Measurements from ENCODE around the gene CEP120.
"Not testable (repeated sequence)": the region's sequence is repeated elsewhere in the genome, so short reads cannot be mapped to it uniquely, and the experiment has no call there.

Gene CEP120

DNA sequence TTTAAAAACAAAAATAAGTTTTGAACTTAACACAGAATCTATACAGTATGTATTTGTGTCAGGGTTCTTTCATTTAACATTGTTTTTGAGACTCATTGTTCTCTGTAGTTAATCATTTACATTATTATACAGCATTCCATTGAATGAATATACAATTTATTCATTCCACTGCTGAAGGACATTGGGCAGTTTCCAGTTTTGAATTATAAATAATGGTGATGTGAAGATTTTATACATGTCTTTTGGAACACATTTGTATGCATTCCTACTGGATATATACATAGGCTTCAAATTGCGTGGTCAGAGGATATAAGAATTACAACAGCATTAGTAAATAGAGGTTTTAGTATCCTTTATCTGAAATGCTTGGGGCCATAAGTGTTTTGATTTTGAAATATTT lies 72.0 kb downstream of the CEP120 start:
- FAIRE-seq, result no peak
- no peak for DNase-seq (ENCODE audit: insufficient read length, low spot score)
- TF ChIP-seq POLR2A (IDR thresholded peaks at IDR 0.05; ENCODE audit: low read depth, low read length), result no peak

DNA sequence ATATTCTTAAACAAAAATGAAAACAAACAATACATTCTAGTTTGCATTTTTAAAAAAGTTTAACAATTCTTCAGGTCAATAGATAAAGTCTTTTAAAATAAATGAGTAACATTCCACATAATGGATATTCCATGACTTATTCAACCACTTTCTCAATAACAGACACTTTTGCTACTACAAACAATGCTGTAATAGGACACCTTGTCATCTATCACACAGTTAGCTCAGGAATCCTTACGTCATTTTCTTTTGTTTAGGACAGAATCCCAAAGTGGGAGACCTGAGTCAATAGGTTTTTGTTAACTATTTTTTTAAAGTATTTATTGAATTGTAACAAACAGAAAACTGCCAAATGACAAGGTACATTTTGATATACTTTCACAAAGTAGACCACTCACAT lies 72.5 kb downstream of the CEP120 start:
- TF ChIP-seq POLR2A (IDR thresholded peaks at IDR 0.05; ENCODE audit: low read depth, low read length), result no peak
- DNase-seq (ENCODE audit: insufficient read length, low spot score) (no peak), FAIRE-seq (no peak)

DNA sequence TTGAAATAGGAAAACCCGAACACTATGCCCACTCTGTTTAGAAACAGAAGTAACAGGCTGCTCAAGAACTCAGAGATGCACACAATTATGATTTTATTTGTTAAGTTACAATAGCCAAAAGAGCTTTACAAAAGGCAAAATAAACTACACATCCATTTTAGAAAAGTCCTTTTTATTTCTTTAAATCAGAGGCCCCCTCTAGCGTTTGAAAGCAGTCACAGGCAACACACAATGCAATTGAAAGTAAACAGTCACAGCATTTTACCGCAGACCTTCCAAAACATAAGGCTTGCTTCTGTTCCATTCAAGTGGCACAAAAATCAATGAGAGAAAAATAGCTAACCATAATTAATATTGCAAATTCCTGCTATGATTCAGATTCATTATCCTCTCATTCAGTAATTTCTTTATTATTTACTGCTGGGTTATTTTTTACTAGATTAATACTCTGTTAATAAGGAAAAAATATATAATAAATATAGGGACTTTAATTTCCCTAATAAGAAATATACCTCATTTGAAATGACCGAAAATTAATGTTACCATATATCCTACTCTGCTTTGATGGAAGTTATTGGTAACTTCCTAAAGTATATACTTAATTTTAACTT lies 78.3 kb downstream of the CEP120 start:
- no peak for DNase-seq (ENCODE audit: insufficient read length, low spot score)
- peak; percentile 45 for FAIRE-seq
- TF ChIP-seq POLR2A (IDR thresholded peaks at IDR 0.05; ENCODE audit: low read depth, low read length), result no peak

DNA sequence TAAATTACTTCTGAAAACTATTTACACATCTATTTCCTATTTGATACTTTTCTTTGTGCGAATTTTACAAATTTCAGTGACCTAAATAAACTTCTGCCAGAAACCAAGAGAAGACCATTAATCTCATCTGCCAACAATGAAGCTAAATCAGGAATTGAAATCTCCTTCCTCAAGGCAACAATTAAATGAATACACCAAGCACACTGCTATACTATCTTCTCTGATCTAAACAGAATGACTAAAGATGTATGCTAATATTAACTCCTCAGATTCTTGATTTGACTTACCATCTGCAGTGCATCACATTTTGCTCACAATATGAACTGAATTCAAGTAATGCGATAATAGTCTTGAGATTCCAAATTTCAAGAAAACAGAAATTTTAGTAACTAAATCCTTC lies 82.3 kb downstream of the CEP120 start:
- no peak for TF ChIP-seq POLR2A (IDR thresholded peaks at IDR 0.05; ENCODE audit: low read depth, low read length)
- DNase-seq (ENCODE audit: insufficient read length, low spot score) (no peak), FAIRE-seq (no peak)

DNA sequence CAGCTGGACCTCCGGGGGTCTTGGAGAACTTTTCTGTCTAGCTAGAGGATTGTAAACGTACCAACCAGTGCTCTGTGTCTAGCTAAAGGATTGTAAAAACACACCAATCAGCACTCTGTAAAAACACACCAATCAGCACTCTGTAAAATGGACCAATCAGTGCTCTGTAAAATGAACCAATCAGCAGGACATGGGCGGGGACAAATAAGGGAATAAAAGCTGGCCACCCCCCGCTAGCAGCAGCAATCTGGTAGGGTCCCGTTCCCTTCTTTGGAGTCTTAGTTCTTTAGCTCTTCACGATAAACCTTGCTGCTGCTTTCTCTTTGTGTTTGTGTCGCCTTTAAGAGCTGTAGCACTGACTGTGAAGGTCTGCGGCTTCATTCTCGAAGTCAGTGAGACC lies 114.8 kb downstream of the CEP120 start:
- not testable (repeated sequence) for FAIRE-seq; DNase-seq (ENCODE audit: insufficient read length, low spot score)

DNA sequence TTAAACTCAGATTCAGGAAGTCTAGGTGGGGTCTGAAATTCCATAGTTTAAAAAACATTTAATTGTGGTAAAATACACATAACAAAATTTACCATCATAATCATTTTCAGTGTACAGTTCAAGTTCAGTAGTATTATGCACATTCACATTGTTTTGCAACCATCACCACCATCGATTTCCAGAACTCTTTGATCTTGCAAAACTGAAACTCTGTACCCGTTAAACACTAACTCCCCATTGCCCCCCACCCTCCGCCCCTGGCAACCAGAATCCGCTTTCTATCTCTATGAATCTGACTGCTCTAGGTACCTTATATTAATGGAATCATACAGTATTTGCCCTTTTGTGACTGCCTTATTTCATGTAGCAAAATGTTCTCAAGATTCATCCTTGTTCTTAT lies 117.5 kb downstream of the CEP120 start:
- DNase-seq (ENCODE audit: insufficient read length, low spot score) (no peak), FAIRE-seq (no peak)
- TF ChIP-seq POLR2A (IDR thresholded peaks at IDR 0.05; ENCODE audit: low read depth, low read length), result no peak

DNA sequence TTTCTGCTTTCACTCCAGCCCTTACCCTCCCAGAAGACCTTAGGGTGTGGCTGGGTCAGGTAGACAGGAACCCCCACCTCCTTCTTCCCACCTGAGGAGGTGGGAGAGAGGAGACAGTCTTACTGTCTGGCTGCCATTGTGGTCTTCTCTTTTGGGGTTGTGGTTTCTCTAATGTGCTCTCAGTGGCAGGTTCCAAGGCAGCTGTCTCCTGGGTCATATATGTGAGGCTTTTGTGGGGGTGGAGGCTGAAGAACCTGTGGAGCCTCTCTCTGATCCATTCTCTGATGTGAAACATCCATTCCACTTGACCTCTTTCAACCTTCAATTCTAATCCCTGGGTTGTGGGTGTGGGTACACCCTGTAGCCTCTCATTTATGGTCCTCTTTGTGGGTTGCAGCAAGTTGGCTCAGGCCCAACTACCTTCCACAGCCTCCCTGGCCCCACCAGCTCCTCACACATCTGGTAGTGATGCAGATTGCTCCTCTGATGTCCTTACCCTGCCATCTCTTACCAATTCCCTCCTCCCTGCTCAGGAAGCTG lies 118.4 kb downstream of the CEP120 start:
- FAIRE-seq, result no peak
- no peak for TF ChIP-seq POLR2A (IDR thresholded peaks at IDR 0.05; ENCODE audit: low read depth, low read length)
- no peak for DNase-seq (ENCODE audit: insufficient read length, low spot score)

DNA sequence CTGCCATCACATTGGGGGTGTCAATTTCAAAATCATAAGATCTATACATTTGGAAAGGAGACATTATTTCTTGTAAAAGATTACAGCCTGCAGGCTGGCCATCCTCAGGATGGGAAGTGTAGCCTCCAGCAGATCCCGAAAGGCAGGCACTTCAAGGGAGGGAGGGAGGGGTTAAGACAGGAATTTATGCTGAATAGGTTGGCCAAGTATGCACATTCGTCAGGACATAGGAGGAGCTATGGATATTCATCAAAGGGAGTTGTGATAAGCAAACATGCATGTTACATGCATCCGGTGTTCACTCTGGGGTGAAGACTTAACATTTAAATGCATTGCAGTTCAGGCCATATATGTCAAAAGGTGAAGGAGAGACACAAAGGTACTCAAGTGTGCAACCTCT lies 119.4 kb downstream of the CEP120 start:
- no peak for TF ChIP-seq POLR2A (IDR thresholded peaks at IDR 0.05; ENCODE audit: low read depth, low read length)
- no peak for DNase-seq (ENCODE audit: insufficient read length, low spot score)
- FAIRE-seq, result no peak

DNA sequence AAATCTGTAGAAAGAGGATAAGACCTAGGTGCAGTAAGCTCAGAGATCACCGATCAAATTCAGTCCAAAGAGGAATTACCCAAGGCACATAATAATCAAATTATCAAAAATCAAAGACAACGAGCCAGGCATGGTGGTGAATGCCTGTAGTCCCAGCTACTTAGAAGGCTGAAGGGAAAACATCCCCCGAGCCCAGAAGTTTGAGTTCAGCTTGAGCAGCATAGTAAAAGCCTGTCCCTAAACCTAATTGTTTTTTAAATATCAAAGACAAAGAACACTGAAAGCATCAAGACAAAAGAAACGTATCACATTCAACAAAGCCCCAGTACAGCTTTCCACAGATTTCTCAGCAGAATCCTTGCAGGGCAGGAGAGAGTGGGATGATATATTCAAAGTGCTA lies 122.9 kb downstream of the CEP120 start:
- DNase-seq (ENCODE audit: insufficient read length, low spot score) (no peak), FAIRE-seq (no peak)
- no peak for TF ChIP-seq POLR2A (IDR thresholded peaks at IDR 0.05; ENCODE audit: low read depth, low read length)

DNA sequence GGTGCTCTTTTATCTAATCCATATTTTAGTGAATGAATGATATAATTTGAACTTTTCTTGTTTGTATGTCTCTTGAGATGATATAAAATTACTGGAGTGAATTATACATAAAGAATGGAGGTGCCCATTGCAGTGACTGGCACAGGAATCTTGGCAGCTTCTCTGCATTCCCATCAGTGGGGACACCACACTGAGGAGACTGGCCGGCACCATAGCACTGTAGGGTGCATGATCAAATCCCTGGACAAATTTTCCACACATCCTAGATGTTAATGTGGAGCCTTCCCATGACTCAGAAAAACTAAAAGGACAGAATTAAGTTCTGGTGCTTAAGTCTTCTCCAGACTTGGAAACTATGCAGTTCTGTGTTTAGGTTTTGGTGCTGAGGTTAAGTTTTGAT lies 124.1 kb downstream of the CEP120 start:
- no peak for TF ChIP-seq POLR2A (IDR thresholded peaks at IDR 0.05; ENCODE audit: low read depth, low read length)
- DNase-seq (ENCODE audit: insufficient read length, low spot score) (no peak), FAIRE-seq (no peak)

DNA sequence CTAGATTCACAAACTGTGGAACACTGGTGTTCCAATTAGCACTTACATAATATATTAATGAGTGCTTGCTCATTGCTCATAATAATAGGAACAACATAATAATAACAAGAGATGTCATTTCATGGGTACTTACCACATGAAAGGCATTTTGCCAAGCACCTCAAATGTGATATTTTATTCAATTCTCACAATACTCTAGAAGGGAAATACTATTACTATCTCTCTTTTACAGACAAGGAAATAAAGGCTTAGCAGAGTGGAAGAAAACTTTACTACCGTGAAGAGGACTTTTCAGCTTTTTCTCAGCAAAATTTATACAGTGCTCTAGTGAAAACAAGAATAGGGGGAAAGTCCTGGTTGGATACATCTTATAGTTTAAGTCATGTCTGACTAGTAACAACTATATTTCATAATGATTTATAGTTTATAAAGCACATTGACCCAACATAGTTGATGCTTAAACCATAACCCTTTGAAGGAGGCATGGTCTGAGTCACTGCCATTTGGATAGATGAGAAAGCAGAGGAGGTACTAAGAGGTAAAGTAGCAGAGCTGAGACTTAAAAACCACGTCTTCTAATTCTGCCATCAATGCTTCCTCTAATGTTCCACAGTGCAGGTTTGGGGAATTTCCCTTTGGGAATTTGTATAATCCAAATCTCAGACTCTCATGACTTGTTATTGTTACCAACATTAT lies 124.7 kb downstream of the CEP120 start:
- TF ChIP-seq POLR2A (IDR thresholded peaks at IDR 0.05; ENCODE audit: low read depth, low read length), result no peak
- DNase-seq (ENCODE audit: insufficient read length, low spot score), result no peak
- no peak for FAIRE-seq

DNA sequence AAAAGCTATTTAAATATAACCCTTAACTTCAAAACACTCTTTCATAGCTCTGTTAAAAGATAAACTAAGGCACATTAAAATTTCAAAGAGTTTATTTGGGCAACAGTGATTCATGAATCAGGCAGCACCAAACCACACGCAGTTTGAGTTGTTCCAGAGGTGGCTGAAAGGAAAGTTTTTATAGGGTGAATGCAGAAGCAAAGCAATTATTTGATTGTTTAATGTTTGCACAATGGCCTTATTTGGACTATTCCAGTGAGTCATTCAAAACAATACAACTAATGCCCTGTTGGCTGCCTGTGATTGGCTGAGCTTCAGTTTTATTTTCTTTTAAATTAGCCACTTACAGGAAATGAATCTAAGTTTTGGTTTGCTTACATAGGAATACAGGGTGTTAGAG lies 125.3 kb downstream of the CEP120 start:
- FAIRE-seq (no peak), DNase-seq (ENCODE audit: insufficient read length, low spot score) (no peak)
- TF ChIP-seq POLR2A (IDR thresholded peaks at IDR 0.05; ENCODE audit: low read depth, low read length), result no peak

DNA sequence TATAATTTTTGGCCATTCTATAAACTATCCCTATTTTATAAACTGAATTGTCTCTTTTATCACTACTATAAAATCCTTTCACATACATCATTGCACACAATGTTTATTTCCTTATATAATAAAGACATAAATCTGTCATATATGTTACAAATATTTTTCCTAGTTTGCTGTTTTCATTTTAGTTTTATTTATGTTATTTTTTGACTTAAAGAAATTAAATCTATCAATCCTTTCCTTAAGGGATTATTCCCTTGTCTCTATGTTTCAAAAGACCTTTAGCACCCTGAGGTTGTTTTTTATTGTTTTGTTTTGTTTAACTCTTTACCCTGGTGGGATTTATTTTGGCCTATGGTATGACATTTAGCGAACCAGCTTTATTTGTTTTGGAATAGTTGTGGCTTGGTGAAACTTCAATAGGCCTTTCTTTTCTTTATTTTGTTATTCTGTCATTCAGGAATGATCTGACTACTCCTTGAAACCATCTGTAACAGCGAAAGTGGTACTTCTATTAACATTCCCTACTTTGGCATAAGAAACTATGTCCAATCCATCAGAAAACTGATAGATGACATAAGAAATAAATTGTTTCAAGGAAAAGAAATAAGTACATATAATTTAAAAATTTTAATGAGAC lies 125.9 kb downstream of the CEP120 start:
- DNase-seq (ENCODE audit: insufficient read length, low spot score) (no peak), FAIRE-seq (no peak)

More for the DNA sequence above, 125.9 kb downstream of the CEP120 start:
- TF ChIP-seq POLR2A (IDR thresholded peaks at IDR 0.05; ENCODE audit: low read depth, low read length), result no peak
